ENCODE results near the gene COTL1. TPM values are rescaled to one million over a fixed set of nuclear protein-coding genes. Genes with fewer than 3 reads are reported as not detected.

Gene COTL1
- total and polyA plus RNA-seq, 4 donors, result 62.4 to 223 (median 142) TPM

DNA sequence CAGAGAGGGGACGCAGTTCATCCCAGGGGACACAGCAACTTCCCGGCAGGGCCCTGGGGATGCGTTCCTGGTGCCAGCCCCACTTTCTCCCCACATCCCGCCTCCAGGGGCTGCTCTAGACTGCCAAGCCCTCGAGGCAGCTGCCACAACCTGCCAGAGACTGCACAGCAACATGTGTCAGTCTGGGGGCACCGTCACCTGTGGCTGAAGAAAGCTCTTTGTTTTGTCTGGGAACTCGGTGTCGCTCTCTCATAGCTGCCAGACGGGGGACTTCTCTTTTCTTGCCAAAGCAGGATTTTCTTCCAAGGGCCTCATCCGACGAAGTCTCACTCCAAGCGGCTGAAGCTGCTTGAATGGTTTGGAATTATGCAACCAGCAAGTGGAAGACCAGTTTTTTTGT lies 43.7 kb downstream of the COTL1 start:
- peaks cover 0 to 16% (median 4%) of the 10 kb centered on the region in 5 donors for H3K4me1 ChIP-seq (ENCODE audit: control insufficient read depth in 5 of 5, insufficient read depth in 5 of 5, low read length in 5 of 5)
- WGBS, 2 donors, result 74 to 83% methylated on average over 12 of the region's 12 CpGs
- peak; percentile 51 to 79 (median 66) for DNase-seq
- peaks cover 0 to 2% (median 0%) of the 10 kb centered on the region in 4 donors for H3K36me3 ChIP-seq (ENCODE audit: control insufficient read depth in 4 of 4, insufficient read depth in 4 of 4, low read length in 4 of 4)
- peaks cover 0 to 7% (median 2%) of the 10 kb centered on the region in 4 donors for H3K9me3 ChIP-seq (ENCODE audit: control insufficient read depth in 4 of 4, insufficient read depth in 3 of 4, low read length in 3 of 4)
- H3K4me3 ChIP-seq, result no peak overlapping the region
- ATAC-seq (ENCODE audit: insufficient read depth, low FRiP score), result no peak
- H3K27ac ChIP-seq (ENCODE audit: low read depth in 1 of 2, low read length in 1 of 2), result no peak overlapping the region
- no peaks in the 10 kb centered on the region for H3K27me3 ChIP-seq (ENCODE audit: control insufficient read depth in 3 of 3, insufficient read depth in 3 of 3, low read length in 2 of 3)
- no peak overlapping the region for H3K9ac ChIP-seq (ENCODE audit: insufficient read depth in 1 of 2, low read length in 2 of 2)
- TF ChIP-seq, protein P1, sequence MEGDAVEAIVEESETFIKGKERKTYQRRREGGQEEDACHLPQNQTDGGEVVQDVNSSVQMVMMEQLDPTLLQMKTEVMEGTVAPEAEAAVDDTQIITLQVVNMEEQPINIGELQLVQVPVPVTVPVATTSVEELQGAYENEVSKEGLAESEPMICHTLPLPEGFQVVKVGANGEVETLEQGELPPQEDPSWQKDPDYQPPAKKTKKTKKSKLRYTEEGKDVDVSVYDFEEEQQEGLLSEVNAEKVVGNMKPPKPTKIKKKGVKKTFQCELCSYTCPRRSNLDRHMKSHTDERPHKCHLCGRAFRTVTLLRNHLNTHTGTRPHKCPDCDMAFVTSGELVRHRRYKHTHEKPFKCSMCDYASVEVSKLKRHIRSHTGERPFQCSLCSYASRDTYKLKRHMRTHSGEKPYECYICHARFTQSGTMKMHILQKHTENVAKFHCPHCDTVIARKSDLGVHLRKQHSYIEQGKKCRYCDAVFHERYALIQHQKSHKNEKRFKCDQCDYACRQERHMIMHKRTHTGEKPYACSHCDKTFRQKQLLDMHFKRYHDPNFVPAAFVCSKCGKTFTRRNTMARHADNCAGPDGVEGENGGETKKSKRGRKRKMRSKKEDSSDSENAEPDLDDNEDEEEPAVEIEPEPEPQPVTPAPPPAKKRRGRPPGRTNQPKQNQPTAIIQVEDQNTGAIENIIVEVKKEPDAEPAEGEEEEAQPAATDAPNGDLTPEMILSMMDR (IDR thresholded peaks at IDR 0.05; ENCODE audit: control extremely low read depth, extremely low read depth), result no peak

DNA sequence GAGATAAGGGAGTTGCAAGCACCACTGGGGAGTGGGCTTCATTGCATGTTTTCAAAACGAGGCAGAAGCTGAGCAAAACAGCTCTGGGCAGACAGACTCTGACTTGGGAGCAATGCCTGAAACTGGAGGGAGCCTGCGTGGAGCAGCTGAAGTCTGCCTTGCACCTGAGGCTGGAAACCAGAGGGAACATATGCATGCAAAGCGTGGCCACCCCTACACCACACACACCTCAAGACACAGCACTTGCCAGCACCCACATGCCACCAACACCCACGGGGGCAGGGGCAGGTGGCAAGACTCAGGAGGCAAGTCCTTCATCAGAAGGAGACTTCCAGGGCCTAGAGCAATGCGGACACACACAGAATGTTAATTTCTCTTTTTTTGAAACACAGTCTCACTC lies 45.8 kb downstream of the COTL1 start:
- TF ChIP-seq, protein P1 (IDR thresholded peaks at IDR 0.05; ENCODE audit: control extremely low read depth, extremely low read depth), result no peak
- H3K4me3 ChIP-seq, result no peak overlapping the region
- DNase-seq (no peak), ATAC-seq (ENCODE audit: insufficient read depth, low FRiP score) (no peak)
- peaks cover 0 to 7% (median 0%) of the 10 kb centered on the region in 4 donors for H3K9me3 ChIP-seq (ENCODE audit: control insufficient read depth in 4 of 4, insufficient read depth in 3 of 4, low read length in 3 of 4)
- no peak overlapping the region for H3K27ac ChIP-seq (ENCODE audit: low read depth in 1 of 2, low read length in 1 of 2)
- peaks cover 0 to 2% (median 0%) of the 10 kb centered on the region in 4 donors for H3K36me3 ChIP-seq (ENCODE audit: control insufficient read depth in 4 of 4, insufficient read depth in 4 of 4, low read length in 4 of 4)
- WGBS, 2 donors, result 81 to 88% methylated on average over 5 of the region's 5 CpGs
- peaks cover 0 to 9% (median 0%) of the 10 kb centered on the region in 5 donors for H3K4me1 ChIP-seq (ENCODE audit: control insufficient read depth in 5 of 5, insufficient read depth in 5 of 5, low read length in 5 of 5)
- no peak overlapping the region for H3K9ac ChIP-seq (ENCODE audit: insufficient read depth in 1 of 2, low read length in 2 of 2)
- H3K27me3 ChIP-seq (ENCODE audit: control insufficient read depth in 3 of 3, insufficient read depth in 3 of 3, low read length in 2 of 3), result no peaks in the 10 kb centered on the region

DNA sequence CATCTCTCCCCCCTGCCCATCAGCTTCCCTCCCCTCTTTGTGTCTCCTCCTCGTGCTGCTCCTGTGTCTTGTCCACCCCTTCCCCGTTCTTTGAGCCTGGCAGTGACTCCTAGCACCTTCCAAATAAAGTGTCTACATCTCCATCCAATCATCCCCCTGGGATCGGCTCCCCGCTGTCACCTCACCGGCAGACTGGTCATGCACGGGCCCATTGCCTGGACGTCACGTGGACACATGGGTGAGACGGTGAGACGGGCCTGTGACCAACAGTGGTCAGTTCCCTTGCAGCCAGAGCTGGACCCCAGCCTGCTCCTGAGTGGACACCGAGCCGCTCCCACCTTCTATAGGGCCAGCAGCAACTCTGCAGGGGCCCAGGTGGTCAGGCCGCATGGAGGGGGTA lies 46.4 kb downstream of the COTL1 start:
- ATAC-seq (ENCODE audit: insufficient read depth, low FRiP score) (no peak), DNase-seq (no peak)
- WGBS, 2 donors, result 97 to 98% methylated on average over 13 of the region's 13 CpGs
- H3K4me3 ChIP-seq, result no peak overlapping the region
- H3K9ac ChIP-seq (ENCODE audit: insufficient read depth in 1 of 2, low read length in 2 of 2), result no peak overlapping the region
- H3K27ac ChIP-seq (ENCODE audit: low read depth in 1 of 2, low read length in 1 of 2), result no peak overlapping the region
- no peaks in the 10 kb centered on the region for H3K27me3 ChIP-seq (ENCODE audit: control insufficient read depth in 3 of 3, insufficient read depth in 3 of 3, low read length in 2 of 3)
- H3K36me3 ChIP-seq (ENCODE audit: control insufficient read depth in 4 of 4, insufficient read depth in 4 of 4, low read length in 4 of 4), result peaks cover 0 to 5% (median 0%) of the 10 kb centered on the region in 4 donors
- TF ChIP-seq, protein P1 (IDR thresholded peaks at IDR 0.05; ENCODE audit: control extremely low read depth, extremely low read depth), result no peak
- peaks cover 0 to 9% (median 0%) of the 10 kb centered on the region in 5 donors for H3K4me1 ChIP-seq (ENCODE audit: control insufficient read depth in 5 of 5, insufficient read depth in 5 of 5, low read length in 5 of 5)
- peaks cover 0 to 7% (median 0%) of the 10 kb centered on the region in 4 donors for H3K9me3 ChIP-seq (ENCODE audit: control insufficient read depth in 4 of 4, insufficient read depth in 3 of 4, low read length in 3 of 4)
